ENCODE data around the gene THAP11. TPM values are rescaled to one million over a fixed set of nuclear protein-coding genes. Genes with fewer than 3 reads are reported as not detected.
A peak's percentile ranks its signal among the peaks of the same experiment; 100 is the strongest.

THAP11 gene
- total RNA-seq, 4 donors from 2014 or later: 61.3 to 102 (median 75.9) TPM

- intact Hi-C loops (cut with DNase I; ENCODE audit: low total_unique reads): no loop called here
- H3K4me3 ChIP-seq (ENCODE audit: low read depth, poor library complexity, severe bottlenecking): no peak overlapping the region
- no peak for DNase-seq (ENCODE audit: low spot score in 2 of 2)
- TF ChIP-seq CTCF (IDR thresholded peaks at IDR 0.05) (no peak), POLR2A (IDR thresholded peaks at IDR 0.05) (no peak)
- 91 to 95% methylated on average over 5 of the region's 5 CpGs for WGBS, 2 donors
Measured at GRCh38 chr16:67886387-67886786, 44.3 kb downstream of the THAP11 start.

DNA sequence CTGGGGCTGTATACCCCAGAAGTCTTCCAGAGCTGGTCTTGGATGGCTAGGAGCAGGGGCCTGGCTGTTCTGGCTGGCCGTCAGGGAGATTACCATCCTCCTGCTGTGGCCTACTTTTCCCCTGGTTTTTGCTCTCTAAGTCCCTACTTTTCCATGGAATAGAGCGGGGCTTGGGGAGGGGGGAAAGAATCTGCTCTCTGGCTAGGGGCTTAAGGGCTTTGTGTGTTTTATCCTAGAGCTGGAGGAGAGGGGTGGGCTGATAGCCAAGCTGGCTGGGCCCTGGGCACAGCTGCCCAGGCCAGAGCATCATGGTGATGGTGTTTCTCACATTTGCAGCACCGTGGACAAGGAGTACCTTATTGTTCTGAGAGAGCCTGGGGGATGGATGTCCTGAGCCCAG, 46.2 kb downstream of the THAP11 start:
- 78% methylated on average over 3 of the region's 3 CpGs for WGBS, 2 donors
- no peak for TF ChIP-seq CTCF (IDR thresholded peaks at IDR 0.05)
- TF ChIP-seq POLR2A (IDR thresholded peaks at IDR 0.05): no peak
- no peak overlapping the region for H3K4me3 ChIP-seq (ENCODE audit: low read depth, poor library complexity, severe bottlenecking)
- DNase-seq (ENCODE audit: low spot score in 2 of 2): no peak
- intact Hi-C loops (cut with DNase I; ENCODE audit: low total_unique reads): no loop called here

- DNase-seq (ENCODE audit: low spot score in 2 of 2): no peak
- intact Hi-C loops (cut with DNase I; ENCODE audit: low total_unique reads): no loop called here
- no peak for TF ChIP-seq POLR2A (IDR thresholded peaks at IDR 0.05)
- TF ChIP-seq CTCF (IDR thresholded peaks at IDR 0.05): no peak
- 46 to 53% methylated on average over 5 of the region's 5 CpGs for WGBS, 2 donors
- H3K4me3 ChIP-seq (ENCODE audit: low read depth, poor library complexity, severe bottlenecking): no peak overlapping the region
Measured at GRCh38 chr16:67892375-67892774, 50.3 kb downstream of the THAP11 start.

DNA sequence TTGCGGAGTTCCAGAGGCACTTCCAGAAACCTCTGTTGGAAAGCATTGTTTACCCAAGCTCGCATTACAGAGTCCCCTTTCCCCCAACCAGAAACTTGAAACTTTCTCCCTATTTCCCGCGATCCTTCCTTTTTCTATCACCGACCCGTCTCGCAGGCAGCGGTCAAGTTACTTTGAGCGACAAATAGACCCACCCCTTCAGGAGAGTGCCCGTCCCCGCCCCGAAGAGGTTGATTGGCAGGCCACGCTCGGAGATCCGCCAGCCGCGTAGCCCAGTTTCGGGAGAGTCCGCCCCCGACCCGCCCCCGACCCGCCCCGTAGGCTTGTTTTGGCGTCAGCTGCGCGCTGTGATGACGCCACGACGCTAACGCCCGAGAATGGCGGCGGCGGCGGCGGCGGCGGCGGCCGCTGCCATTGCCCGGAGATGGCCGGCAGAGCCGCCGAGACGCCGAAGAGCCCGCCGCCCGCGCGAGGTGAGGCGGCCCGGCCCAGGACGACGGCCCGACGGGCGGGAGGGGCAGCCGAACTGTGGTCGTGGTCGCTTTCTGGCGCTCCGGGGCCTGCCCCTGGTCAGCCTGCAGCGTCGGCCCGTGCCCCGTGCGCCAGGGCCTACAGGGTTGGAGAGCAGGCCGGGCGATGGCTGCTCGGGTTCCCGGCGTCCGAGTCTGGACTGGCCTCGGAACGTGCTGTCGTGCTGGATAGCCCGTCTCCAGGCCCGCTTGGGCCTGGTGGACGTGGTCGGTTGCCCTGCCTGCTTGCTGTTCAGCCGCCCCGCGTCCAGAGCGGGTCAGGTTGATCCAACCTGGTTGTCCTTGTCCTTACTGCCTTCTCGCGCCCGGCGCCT, 51.0 kb downstream of the THAP11 start, which contains the start of gene PSKH1:
TSS of gene PSKH1 (plus strand) at position 356 of the 844 bp plus-strand sequence. CDS start 15,496 bp downstream, outside the sequence.
- TF ChIP-seq POLR2A (IDR thresholded peaks at IDR 0.05): peak in 1 of 2 donors; percentile 63
- TF ChIP-seq CTCF (IDR thresholded peaks at IDR 0.05): no peak
- DNase-seq (ENCODE audit: low spot score in 2 of 2): peak; percentile 95 to 100
- WGBS, 2 donors: 0 to 1% methylated on average over 22 to 90 of the region's 90 CpGs
- intact Hi-C loops (cut with DNase I; ENCODE audit: low total_unique reads): no loop called here
- peak within 1 kb of the TSS; percentile 88 for H3K4me3 ChIP-seq (ENCODE audit: low read depth, poor library complexity, severe bottlenecking)

Other genes with a start within 250 kb of the THAP11 start
- 1 to 10 TPM in 2 of 4 donors, under 1 TPM in 2; 0.91 to 4.7 (median 1.9) TPM for gene CARMIL2, start 197.2 kb upstream of the THAP11 start, total RNA-seq
- 10 to 100 TPM; 18.7 to 31.1 (median 23.4) TPM for gene ACD, start 182.1 kb upstream of the THAP11 start, total RNA-seq
- gene PARD6A, start 181.4 kb upstream of the THAP11 start, total RNA-seq: 1 to 10 TPM; 2.1 to 3.5 (median 2.4) TPM
- gene ENKD1, start 175.6 kb upstream of the THAP11 start, total RNA-seq: 10 to 100 TPM; 14.5 to 21.2 (median 17.5) TPM
- gene C16orf86, start 175.5 kb upstream of the THAP11 start, total RNA-seq: 10 to 100 TPM in 1 of 4 donors, 1 to 10 TPM in 3; 2.2 to 10.4 (median 7.2) TPM
- 10 to 100 TPM; 31.7 to 41.4 (median 33.5) TPM for gene GFOD2, start 123.0 kb upstream of the THAP11 start, total RNA-seq
- gene RANBP10, start 35.8 kb upstream of the THAP11 start, total RNA-seq: 10 to 100 TPM; 15.0 to 24.6 (median 17.9) TPM
- under 1 TPM in 3 of 4 donors, not detected in 1; 0.15 to 0.75 (median 0.15) TPM for gene TSNAXIP1, start 35.4 kb upstream of the THAP11 start, total RNA-seq
- gene NUTF2, start 4.6 kb downstream of the THAP11 start, total RNA-seq: 100 to 1,000 TPM in 3 of 4 donors, 10 to 100 TPM in 1; 88.5 to 136 (median 109) TPM
- 100 to 1,000 TPM in 3 of 4 donors, 10 to 100 TPM in 1; 77.6 to 205 (median 106) TPM for gene CENPT, start 5.4 kb downstream of the THAP11 start, total RNA-seq
- 10 to 100 TPM; 38.6 to 86.5 (median 56.7) TPM for gene EDC4, start 30.7 kb downstream of the THAP11 start, total RNA-seq
- gene NRN1L, start 42.6 kb downstream of the THAP11 start, total RNA-seq: 1 to 10 TPM in 1 of 4 donors, under 1 TPM in 2, not detected in 1; 0.65 to 3.7 (median 0.80) TPM
- 10 to 100 TPM; 11.1 to 17.9 (median 14.4) TPM for gene PSKH1, start 50.9 kb downstream of the THAP11 start, total RNA-seq
- gene CTRL, start 89.5 kb downstream of the THAP11 start, total RNA-seq: 1 to 10 TPM in 1 of 4 donors, under 1 TPM in 1, not detected in 2; 0.84 to 1.7 TPM
- 10 to 100 TPM; 11.4 to 20.4 (median 17.8) TPM for gene PSMB10, start 94.5 kb downstream of the THAP11 start, total RNA-seq
- gene LCAT, start 101.8 kb downstream of the THAP11 start, total RNA-seq: 10 to 100 TPM in 3 of 4 donors, 1 to 10 TPM in 1; 6.4 to 16.5 (median 12.1) TPM
- 10 to 100 TPM; 31.3 to 74.1 (median 50.9) TPM for gene SLC12A4, start 126.3 kb downstream of the THAP11 start, total RNA-seq
- gene DPEP3, start 138.2 kb downstream of the THAP11 start, total RNA-seq: under 1 TPM in 2 of 4 donors, not detected in 2; 0.15 to 0.26 TPM
- gene DPEP2, start 157.2 kb downstream of the THAP11 start, total RNA-seq: 1 to 10 TPM in 3 of 4 donors, under 1 TPM in 1; 0.52 to 5.9 (median 1.7) TPM
- gene DPEP2NB, start 173.6 kb downstream of the THAP11 start, total RNA-seq: not detected
- 10 to 100 TPM; 11.0 to 21.1 (median 13.6) TPM for gene DDX28, start 180.9 kb downstream of the THAP11 start, total RNA-seq
- 10 to 100 TPM; 13.7 to 24.0 (median 14.8) TPM for gene DUS2, start 181.0 kb downstream of the THAP11 start, total RNA-seq
- 10 to 100 TPM; 28.2 to 49.2 (median 31.9) TPM for gene NFATC3, start 243.1 kb downstream of the THAP11 start, total RNA-seq